Erythroblast (primary cell): Measurements from ENCODE around the gene CDK5RAP1.
"Not testable (repeated sequence)": the region's sequence is repeated elsewhere in the genome, so short reads cannot be mapped to it uniquely, and the experiment has no call there.

ENCODE experiments used
- DNase-seq, 2 experiments: peaks; one replicate each; lab custom pipeline; 2025; lab: John Stamatoyannopoulos, UW
- GATA1 ChIP-seq: IDR thresholded peaks from 2 replicates; pipeline ENCODE4 v1.6.1; 2011; ENCODE audit warnings: low read depth, mild to moderate bottlenecking, control low read depth, low read length, moderate library complexity
- POLR2A ChIP-seq: IDR thresholded peaks from 2 replicates; pipeline ENCODE4 v1.6.1; 2011; ENCODE audit warnings: mild to moderate bottlenecking, low read length

Gene CDK5RAP1

DNA sequence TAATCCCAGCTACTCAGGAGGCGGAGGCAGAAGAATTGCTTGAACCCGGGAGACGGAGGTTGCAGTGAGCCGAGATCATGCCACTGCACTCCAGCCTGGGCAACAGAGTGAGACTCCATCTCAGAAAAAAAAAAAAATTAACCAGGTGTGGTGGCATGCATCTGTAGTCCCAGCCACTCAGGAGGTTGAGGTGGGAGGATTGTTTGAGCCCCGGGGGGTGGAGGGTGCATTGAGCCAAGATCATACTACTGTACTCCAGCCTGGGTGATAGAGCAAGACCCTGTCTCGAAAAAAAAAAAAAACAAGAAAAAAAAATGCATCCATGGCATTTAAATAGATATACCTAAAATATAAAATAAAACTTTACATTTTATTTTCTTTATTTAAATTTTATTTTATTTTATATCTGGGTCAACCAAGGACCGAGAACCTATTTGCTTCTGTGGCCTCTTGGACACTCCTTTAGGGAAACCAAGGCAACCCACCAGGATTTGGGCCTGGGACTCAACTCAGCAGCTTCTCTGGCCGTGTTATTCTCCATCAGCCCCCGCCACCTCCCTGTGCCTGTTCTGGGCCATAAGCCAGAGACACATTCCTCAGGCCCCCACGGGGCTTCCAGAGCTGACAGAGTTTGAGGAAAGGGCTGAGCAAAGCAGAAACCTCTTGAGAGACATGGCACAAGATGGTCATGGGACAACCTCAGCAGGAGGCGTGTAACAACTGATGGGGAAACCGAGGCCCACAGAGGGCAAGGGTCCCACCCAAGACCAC, 36.0 kb upstream of the CDK5RAP1 start:
- DNase-seq = no peak
- no peak for TF ChIP-seq POLR2A
- no peak for TF ChIP-seq GATA1

DNA sequence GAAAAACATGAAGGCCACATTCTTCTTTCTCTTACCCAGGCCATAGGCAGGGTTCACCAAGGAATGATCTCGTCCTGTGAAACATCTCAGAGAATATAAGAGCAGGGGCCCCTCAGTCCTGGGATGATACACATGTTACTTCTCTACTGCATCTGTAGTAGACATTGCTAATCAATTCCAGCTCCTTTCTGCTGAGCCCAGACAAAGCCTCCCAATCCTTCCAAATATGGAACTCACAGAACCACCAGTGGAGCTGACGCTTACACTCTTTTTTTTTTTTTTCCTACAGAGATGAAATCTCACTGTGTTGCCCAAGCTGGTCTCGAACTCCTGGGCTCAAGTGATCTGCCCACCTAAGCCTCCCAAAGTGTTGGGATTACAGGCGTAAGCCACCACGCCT, 33.1 kb upstream of the CDK5RAP1 start:
- TF ChIP-seq GATA1 (no peak), POLR2A (no peak)
- no peak for DNase-seq

DNA sequence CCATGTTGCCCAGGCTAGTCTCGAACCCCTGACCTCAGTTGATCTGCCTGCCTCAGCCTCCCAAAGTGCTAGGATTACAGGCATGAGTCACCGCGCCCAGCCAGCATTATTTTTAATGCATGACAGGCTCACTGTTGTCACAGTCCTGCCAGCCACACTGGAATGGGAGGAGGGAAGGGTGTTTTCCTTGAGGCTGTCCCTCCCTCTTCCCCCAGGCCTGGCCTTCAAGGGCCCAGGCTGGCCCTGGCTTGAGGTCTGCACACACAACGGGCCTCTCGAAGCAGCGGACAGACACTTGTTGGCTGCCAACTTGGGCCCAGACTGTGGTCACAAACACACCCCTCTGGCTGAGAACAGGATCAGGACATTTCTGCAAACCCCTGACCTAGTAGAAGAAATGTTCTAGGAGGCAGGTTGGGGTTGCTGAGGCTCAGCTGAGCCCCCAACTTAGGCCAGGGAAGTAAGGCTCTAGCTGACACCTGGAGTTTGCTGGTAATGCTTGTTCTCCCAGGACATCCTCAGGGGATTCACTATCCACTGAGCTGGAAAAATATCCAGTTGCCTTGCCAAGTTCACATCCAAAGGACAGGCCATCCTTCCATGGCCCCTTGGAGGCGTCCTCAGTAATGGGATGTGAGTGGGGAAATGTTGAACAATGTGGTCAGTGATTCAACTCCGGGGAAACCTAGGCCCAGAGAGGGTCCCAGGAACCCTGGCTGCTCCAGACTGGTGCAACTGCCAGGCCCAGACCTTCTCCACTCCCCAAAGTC, 32.3 kb upstream of the CDK5RAP1 start:
- DNase-seq = no peak
- TF ChIP-seq POLR2A (no peak), GATA1 (no peak)

DNA sequence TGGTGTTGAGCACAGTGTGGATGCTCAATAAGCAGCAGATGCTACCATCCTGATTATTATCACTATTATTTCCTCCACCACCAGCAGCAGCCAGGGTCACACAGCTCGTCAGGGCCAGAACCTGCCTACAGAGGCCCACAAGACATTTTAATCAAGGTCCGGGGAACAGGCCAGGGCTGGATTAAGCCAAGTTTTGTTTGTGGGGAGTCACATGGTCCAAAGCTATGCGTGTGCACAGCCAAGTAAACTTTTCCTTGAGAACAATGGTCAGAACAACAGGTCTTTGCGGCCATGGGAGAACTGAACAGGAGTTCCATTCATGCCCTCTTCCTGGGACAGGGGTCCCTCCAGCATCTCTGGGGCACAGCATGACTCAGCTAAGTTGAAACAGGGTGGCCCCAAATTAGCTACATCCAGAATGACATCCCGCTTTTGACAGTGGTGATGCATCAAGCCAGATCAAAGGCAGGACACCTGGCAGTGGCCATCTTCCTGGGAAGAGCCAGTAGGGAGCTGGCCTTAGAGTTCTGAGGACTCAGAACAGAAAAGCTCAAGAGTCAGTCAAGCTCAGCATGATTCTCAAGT, 30.6 kb upstream of the CDK5RAP1 start:
- no peak for TF ChIP-seq GATA1
- no peak for DNase-seq

DNA sequence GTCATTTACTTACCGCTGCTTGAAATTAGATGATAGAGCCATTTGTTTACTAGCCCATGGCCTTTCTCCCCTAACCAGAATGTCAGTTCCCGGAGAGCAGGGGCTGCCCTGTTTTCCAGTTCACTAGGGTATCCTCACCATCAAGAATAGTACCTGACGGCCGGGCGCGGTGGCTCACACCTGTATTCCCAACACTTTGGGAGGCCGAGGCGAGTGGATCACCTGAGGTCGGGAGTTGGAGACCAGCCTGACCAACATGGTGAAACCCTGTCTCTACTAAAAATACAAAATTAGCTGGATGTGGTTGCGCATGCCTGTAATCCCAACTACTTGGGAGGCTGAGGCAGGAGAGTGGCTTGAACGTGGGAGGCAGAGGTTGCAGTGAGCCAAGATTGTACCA, 22.6 kb upstream of the CDK5RAP1 start:
- not testable (repeated sequence) for DNase-seq

DNA sequence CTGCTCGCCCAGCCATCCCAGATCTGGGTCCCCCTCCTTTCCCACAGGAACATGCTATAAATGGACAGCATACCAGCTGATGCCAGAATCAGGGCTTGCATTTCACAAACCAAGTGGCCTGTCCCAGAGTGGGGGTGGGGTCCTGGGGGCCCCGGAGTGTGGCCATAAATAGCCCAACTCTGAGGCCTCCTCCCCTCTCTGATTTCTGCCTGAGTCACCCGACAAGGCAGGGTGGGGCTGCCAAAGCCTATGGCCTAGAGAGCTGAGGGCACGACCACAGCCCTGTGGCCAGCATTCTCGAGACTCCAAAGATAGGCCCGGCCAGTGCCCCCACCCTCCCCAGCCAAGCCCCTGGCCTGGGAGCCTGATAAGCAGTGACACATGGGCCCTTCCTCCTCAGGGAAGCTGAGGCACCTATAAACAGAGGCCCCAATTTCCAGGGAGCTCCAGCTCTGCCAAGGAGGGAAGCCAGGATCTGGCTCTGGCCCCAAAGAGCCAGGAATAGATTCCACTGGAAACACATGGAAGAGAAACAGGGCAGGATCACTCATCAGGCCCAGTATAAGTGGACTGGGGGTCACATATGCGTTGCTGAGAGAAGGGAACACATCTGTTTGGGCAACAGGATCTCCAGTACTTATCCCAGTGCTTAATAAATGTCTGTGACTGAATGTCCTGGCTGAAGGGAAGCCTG, 22.0 kb upstream of the CDK5RAP1 start:
- TF ChIP-seq GATA1 (no peak), POLR2A (no peak)
- DNase-seq = peak; percentile 82 to 87

DNA sequence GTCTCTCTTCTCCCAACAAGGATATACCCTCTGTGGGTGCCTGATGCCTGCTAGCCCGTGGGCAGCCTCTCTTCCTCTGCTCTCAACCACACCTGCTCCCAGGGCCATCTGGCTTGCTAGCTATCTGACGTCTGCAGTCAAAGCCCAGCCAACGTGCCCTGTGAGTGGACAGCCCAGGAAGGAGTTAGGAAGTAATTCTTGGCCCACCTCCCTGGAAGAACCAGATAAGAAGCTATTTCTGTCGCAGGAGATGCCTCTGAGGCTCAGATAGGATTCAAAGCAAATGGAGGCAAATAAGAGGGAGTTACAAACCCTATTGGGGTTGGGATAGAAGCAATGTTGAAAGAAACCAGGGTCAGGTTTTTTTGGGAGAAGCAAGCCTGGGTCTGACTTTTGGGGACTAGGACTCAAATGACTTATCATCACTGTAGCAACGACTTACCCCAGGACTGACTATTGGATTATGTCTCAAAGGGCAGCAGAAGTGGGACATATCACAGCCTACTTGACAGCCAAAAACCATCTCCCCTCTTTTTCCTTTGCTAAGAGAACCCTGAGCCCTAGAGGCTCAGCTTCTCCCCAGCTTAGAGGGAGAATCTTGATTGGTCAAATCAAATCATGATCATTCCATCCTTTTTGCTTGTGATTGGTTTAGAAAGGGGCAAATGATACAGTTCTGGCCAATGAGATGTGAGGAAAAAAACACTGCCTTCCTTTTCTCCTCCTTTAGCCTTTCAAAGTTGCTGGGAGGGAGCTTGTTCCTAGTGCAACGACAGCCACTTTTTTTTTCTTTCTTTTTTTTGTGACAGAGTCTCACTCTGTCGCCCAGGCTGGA, 18.0 kb upstream of the CDK5RAP1 start:
- peak; percentile 87 to 93 for DNase-seq
- no peak for TF ChIP-seq GATA1
- no peak for TF ChIP-seq POLR2A

DNA sequence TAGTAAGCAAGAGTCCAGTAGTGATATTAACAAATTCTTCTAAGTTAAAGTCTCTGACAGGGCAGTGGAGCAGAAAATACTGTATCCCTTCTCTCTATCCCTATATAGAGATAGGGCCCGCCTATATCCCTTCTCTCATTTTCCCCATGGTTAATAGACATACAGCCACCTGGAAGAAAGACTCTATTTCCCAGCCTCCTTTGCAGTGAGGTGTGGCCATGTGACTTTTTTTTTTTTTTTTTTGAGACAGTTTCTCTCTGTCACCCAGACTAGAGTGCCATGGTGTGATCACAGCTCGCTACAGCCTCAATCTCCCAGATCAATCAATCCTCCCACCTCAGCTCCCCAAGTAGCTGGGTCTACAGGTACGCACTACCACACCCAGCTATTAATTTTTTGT, 16.7 kb upstream of the CDK5RAP1 start:
- no peak for TF ChIP-seq POLR2A
- TF ChIP-seq GATA1 = no peak
- no peak for DNase-seq

DNA sequence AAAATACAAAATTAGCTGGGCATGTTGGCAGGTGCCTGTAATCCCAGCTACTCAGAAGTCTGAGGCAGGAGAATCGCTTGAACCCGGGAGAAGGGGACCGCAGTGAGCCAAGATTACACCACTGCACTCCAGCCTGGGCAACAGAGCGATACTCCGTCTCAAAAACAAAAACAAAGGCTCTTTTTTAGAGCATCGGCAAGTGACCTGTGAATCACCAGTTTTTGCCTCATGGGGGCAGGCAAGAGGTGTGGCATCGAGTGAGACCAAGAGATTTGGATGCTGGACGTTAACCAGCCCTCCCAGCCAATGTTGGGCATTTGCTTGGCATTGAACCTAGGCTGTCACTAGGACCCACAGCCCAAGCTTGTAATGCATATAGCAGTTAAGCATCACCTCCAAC, 14.6 kb upstream of the CDK5RAP1 start:
- no peak for TF ChIP-seq POLR2A
- no peak for TF ChIP-seq GATA1
- peak; percentile 33 to 47 for DNase-seq

DNA sequence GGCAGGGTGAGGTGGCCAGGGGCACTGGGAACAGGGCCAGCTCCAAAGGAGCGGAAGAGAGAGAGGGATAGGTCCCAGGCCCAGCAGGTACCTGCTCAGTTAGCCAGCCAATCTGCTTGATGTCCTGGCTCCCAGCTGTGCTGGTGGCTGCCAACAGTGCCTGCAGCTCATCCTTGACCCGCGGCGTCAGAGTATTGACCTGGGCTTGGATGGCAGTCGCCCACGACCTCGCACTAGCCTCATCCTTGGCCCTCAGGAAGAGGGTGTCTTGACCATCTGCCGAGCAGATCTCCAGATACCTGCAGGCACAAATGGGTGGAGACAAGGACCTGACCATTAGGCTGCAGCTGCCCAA, 11.1 kb upstream of the CDK5RAP1 start:
- TF ChIP-seq GATA1 = no peak
- no peak for TF ChIP-seq POLR2A
- no peak for DNase-seq

DNA sequence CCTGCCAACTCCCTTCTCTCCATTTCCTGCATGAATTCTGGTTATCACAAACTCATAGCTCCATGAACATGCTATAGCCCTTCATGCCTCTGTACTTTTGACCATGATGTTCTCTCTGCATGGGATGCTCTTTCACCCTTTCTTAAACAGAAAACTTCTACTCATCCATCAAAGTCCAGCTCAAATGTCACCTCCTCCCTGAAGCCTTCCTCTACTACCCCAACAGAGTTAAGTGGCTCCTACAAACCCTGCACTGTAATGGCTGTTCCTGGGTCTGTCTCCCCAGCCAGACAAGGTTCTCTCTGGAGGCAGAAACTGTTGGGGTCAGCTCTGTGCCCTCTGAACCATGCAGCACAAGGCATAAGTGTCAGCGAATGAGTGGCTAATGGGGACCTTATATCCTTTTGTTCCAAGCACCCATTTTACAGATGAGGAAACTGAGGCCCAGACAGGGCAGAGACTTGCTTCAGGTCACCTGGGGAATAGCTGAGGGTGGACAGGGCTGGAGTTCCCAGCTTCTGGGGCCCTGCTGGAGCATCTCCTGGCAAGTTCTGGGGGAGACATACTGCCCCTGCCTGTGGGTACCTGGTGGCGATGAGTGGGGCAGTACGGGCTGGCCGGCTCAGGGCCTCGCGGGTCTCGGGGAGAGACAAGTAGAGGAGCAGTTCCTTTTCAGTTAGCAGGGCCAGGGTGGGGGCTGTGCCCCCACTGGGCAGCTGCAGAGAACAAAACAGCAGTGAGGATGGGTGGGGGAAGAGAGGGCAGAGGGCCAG, 10.6 kb upstream of the CDK5RAP1 start:
- TF ChIP-seq GATA1 = no peak
- no peak for TF ChIP-seq POLR2A
- no peak for DNase-seq

DNA sequence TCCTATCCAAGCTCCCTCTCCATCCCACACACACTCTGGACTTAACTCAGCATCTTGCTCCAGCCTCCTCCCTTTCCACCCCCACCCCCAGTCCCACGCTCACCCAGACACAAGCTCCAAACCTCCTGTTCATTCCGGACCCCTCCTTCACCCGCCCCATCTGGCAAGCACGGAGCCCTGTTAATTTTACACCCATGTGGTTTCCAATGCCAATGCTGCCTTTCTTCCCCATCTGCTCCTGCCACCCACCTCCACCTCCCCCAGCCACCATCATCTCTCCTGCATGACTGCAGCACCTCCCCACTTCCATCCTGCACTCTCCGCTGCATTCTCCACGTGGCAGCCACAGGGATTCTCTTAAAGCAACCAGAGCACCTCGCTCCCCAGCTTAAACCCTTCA, 9.9 kb upstream of the CDK5RAP1 start:
- no peak for TF ChIP-seq POLR2A
- no peak for TF ChIP-seq GATA1
- no peak for DNase-seq

DNA sequence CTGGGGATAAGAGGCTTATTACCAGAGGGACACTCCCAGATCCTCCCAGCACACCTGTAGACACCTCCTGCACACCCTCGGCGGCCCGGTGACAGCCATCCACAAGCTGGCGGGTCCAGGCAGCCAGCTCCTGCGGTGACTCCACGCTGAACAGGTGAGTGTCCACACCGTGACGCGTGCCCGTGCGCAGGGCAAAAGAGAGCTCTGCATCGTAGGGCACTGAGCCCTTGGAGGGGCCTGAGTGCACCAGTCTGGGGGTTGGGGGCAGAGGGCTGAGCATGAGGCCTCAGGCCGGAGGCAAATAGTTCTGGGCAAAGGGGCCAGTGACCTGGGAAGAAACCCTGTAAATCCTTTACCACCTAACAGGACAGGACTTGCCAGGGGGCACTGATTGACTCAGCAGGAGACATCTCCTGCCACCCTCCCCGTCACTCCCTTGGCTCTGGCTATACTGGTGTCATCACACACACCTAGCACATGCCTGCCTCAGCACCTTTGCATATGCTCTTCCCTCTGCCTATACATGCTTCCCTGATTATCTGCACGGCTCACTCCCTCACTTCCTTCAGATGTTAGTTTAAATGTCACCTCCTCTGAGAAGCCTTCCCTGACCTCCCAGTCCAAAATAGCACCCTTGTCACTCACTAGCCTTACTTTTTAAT, 8.9 kb upstream of the CDK5RAP1 start:
- TF ChIP-seq POLR2A (no peak), GATA1 (no peak)
- no peak for DNase-seq
